GM19035 (cell line): ENCODE data around the gene UFC1.

Source experiments
- ATAC-seq: cut with Tn5 transposase; IDR thresholded peaks from one replicate; pipeline ENCODE4 v1.9.1; 2021; ENCODE audit not compliant: unreplicated experiment

UFC1 gene

DNA sequence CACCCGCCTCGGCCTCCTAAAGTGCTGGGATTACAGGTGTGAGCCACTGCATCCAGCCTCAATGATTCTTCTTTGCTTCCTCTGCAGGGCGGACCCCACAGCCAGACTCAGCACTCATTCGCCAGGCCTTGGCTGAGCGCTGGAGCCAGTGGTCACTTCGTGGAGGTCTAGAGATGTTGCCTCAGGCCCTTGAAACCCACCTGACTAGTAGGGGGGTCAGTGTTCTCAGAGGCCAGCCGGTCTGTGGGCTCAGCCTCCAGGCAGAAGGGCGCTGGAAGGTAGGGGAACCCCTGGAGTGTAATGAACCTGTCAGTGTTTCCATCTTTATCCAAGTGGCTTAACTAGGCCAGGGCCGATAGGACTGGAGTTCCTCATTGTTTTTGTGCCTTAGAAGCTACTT lies 15.1 kb downstream of the UFC1 start:
- ATAC-seq: no peak

DNA sequence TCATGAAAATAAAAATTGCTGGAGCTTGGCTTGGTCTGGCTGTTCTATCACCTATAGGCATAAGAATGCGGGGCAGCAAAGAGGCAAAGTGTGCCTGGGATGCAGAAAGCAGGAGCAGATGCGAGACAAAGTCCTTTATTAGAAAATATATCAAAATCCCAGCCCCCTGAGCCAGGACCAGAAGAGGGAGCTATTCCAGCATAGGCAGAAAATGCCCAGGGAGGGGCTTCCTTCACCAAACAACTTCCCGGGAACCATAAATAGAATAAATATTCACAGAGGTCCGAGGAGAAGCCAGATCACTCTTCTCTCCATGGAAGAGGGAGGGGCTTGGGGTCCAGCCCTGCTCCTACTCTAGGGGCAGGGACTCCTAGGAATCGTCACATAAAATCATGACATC lies 17.4 kb downstream of the UFC1 start:
- ATAC-seq: no peak

DNA sequence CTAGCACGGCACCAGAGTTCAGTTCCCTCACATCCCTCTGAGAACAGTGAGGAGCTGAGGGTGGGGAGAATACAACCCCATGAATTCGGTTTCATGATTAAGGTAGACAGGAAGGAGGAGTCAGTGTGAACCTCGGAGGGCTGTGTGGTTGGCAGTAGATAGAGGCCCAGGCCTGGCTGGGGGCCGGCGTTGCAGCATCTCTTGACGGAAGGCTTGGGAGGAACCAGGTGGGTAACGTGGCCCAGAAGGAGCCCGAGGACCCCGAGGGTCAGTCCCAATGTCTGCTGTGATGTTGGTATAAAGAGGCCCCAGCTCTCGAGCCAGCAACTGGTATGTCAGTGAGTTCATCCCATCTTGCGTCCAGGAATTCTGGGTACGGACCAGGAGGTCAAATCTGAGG lies 17.9 kb downstream of the UFC1 start:
- ATAC-seq: no peak

DNA sequence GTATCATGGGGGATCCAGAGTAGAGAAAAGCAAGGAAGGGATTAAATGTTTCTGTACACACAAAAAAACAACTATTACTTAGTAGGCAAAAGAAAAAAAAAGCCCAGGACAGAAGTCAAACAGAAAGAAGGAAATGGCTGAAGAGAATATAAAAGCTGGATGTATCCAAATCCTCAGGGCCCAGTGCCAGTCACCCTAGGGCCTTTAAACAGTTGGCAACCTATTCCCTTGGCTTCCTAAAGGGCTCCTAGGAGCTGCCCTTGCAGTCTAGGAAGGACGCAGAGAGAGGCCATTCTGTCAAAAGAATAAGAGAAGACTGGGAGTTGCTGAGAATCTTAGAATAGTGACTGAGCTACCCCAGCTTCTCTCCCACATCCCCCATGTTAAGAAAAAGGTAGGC lies 18.6 kb downstream of the UFC1 start:
- no peak for ATAC-seq

DNA sequence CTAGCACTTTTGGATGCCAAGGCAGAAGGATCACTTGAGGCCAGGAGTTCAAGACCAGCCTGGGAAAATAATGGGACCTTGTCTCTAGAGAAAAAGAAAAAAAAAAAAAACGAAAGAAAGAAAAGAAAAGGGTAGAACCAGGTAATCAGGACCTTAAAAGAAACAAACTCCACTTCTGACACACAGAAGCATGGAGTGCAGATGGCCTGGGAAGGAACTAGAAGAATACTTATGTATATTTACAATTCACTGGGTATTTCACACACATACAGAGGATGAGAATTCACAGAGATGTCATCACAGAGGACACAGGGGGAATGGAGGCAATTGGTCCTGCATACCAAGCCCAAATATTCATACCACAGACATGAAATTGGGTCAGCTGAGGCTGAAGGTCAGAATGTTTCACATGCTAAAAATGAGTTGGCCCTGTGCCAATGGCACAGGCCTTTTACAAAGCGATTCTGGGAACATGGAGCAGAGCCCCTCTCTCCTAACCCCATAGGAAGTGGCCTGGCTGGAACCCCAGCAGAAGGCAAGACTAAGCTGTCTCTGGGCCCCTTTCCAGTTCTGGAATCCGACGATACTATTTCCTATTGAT lies 19.1 kb downstream of the UFC1 start:
- ATAC-seq: no peak

DNA sequence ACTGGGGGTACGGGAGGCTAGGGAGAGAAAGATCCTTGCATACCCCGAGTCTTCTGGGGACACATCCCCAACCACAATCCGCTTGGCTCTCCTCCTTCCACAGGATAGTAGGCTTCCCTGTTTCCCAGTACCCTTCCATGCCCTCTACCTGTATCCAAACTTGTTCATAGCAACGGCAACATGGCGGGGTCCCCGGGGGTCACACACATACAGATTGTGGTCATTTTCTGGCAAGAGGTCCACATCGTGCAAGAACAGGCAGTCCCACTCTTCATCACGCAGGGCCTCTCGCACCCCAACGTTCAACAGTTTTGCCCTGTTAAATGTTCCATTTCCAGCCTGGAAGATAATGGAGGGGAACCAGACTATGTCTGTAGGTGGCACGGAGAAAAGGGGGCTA lies 19.9 kb downstream of the UFC1 start:
- no peak for ATAC-seq

DNA sequence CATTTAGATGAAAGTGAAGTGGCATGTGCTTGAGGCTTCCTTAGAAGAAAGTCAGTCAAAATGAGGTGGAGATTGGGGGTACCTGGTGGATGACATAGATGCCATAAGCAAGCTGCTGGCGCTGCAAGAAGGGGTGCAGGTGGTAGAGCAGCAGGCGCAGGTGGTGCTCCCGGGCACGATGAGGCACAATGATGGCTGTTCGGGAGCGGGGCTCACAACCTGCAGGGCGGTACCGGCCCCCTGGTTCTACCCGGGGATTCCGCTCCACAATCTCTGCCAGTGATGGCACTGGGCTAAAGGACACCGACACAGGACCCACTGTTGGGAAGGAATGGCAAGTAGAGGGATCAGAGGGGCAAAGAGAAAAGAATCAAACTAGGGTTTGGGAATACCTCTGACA lies 21.1 kb downstream of the UFC1 start:
- ATAC-seq: no peak

DNA sequence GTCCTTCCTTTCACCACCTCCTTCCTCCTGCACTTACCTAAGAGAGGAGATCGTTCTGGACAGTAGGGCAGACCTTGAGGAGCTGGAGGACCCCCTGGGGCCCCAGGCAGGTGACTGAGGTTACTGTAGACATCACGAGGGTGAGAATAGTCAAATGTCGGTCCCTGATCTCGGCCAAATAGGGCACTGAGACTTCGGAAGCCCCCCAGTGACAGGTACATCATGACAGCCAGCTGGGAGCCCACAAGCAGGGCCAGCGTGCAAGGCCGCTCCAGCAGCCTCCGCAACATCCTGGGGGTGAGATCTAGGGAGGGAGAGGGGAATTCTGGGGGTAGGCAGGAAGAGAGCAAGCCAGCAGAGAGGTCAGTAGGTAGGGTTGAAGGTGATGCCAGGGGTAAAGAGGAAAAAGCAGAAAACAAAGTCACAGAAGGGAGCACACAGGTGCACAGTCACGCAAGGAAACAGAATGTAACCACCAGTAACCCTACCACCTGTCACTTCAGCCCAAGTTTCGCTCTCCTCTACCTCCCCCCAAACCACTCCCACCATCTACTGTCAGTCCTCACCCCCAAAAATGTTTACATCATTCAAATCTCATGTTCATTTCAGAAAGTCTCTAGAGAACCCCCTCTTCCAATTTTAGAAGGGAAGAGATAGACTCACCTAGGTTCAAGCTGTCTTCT lies 22.1 kb downstream of the UFC1 start:
- ATAC-seq: no peak

DNA sequence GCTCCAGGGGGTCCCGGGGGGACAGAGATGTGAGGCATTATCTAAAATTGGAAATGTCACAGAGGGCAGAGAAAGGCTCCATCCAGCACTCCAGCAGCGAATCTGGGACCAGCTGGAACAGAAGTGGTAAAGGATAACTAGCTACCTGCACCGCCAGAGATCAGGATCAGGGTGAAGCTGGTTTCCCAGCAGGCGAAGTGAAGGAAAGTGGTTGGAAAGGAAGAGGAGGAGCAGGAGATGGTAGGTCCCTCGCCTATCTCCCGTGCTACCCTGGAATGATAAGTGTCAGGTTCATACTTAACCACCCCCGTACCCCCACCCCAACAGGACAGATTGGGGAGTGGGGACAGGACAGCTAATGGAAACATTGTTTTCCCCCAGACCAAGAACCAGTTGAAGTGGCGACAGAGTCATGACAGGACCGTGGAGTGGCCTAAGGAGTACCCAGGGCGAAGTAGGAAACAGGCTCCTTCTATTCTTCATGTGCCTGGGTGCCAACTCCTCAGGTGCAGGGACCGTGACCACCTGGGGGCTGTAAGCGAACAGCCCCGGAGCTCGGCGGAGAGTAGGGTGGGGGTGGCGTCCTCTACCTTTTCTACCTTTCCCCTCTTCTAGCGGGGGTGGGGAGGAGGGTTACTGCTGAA lies 22.8 kb downstream of the UFC1 start:
- ATAC-seq: no peak

DNA sequence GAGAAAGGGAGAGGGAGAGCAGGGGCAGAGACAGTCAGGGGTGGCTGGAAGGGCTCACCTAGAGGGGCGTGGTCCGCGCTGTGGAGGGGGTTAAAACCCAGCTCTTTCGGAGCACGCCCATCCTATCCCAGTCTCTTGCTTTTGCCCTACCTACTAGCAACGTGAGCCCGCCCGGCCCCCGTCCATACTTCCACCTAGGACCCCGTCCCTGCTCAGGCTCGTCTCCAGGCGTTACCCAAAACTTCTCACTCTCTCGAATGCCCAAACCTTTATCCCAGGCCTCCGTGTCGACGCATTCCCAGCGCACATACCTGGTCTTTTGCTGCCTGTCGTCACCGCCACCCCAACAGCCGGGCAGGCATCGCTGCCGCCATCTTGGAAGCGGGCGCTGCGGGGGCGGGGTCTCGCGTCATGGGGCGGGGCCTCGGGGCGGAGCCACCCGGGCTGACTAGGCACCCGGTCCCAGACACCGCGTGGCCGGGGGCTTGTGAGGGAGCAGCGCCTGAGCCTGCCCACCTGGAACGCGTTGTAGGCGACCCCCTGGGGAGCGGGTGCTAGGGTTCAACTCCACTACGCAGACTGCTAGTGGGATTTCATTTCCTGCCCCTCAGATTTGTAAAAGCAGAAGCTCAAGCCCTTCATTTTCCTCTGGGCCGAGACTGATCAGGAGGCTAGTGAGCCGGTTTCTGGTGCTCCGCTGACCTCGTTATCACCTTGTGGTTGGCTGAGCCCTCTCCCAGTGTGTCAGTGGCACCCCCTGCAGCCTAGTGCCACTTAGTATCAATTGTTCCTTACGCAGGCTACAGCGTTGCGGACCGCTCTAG lies 23.5 kb downstream of the UFC1 start, which contains the start of gene B4GALT3:
B4GALT3 (minus strand) TSS at position 396 of the 824 bp plus-strand sequence. CDS start 1,447 bp downstream, outside the sequence.
- peak; percentile 84 for ATAC-seq

DNA sequence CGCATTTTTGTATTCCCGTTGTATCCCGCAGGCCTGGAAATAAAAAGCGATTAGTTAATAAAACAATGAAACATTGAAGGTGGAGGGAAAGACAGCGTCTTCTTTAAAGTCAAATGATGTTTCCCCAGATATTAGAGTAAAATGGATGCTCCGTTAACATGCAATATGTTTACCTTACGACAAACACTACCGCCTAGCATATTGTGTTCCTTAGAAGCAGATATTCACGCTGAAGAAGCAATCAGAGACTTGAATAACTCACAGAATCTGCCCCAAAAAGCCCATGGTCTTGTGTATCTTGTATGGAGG lies 24.1 kb downstream of the UFC1 start:
- no peak for ATAC-seq

DNA sequence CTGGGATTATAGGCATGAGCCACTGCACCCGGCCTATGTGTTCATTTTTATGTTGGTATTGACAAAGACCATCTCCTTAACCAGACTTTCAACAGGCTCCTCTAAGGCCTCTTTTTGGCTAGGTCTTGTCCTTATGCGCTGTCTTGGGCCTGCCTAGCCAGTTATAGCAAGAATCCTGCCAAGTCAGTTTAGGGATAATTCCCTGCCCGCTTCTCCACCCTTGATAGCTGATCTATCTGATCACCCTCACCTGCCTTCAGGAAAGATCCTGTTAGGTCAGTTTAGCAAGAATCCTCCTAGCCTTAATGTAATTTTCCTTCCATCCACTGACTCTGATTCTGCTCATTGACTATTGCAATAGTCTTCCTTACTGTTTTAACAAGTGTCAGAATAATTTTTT lies 25.9 kb downstream of the UFC1 start:
- ATAC-seq: no peak

DNA sequence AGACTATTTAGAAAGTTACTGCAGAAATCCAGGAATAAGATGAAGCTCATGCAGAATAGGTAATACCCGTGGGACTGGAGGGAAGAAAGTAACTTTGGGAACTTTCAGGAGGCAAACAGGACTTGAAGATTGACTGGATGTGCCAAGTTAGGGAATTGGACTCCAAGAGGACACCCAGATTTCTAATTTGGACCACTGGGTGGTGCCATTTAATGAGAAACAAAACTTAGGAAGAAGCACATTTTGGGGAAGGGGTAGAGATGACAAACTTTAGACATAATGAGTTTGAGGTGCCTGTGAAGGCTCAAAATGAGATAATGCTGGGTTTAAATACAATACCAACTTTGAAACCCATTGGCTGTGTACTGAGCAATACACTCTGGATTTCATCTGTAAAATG lies 26.9 kb downstream of the UFC1 start:
- no peak for ATAC-seq

DNA sequence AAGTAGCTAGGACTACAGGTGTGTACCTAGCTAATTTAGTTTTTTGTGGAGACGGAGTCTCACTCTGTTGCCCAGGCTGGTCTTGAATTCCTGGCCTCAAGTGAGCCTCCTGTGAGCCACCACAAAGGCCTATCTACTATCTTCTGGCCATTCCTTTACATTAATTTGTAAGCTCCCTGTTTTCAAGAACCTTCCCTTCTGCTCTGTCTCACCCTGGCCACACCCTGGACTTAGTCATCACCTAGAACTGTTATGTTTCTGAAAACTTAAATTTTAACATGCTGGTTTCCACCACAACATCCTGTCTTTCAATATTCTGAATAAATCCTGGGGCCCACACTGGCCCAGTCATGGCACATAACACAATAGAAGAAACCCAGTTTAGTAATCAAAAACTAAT lies 28.4 kb downstream of the UFC1 start:
- ATAC-seq: no peak

DNA sequence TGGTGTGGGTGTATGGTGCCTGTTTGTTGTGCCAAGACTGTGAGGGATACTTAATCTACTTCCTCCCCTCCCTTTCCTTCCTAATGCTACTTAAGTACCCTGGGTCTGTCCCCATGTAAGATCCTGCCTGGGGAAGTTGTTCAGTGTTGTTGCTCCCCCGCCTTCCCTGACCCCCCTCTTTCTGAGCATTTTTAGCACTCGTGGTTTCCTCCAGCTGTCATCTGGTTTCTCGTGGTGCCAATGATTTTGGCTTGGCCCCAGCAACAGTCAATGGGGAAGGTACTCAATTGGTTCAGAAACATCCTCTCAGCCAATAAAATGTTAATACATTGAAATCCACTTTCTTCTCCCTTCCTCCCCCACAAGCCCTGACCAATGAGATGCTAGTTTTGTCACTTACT lies 31.5 kb downstream of the UFC1 start:
- ATAC-seq: peak; percentile 73

DNA sequence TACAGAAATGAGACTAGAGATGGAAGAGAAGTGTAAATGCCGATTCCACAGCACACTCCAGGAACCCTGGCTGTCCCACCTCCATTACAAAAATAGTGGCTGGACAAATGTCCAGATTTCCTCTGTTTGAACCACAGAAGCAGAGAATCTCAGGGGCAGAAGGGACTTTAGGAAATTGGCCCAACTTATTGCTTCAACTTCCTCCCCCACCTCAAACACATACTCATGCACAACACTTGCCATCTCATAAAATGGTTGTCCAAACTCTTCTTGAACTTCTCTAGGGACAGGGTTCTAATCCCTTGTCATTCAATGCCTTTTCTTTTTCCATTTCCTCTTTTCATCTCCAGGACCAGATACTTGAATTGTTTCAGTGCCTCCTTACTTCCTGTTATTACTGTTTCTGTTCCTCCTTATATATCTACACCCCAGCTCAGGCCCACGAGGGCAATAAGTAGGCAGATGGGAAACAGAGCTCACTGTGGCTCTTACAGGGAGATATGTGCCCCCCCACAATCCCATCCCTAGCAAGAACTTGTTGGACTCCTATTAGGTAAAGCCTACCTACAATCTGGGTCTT lies 32.0 kb downstream of the UFC1 start:
- ATAC-seq: peak; percentile 18

DNA sequence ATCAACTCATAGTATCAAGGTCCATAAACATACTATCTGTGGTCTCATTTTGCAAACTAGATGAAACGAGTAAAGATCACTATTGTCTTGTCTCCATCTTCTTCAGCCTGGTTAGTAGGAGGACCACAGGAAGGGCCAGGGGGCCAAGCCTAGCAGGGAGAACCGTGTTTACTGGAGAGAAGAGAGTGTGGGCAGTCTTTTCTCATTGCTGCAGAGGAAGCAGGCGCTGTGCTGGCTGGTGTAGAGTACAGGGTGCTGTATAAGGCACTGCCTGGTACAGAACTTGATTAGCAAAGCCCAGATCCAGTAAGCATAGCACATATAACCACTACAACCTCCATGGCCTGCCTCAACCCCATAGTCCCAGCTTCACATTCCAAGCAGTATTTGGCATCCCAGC lies 33.5 kb downstream of the UFC1 start:
- no peak for ATAC-seq

DNA sequence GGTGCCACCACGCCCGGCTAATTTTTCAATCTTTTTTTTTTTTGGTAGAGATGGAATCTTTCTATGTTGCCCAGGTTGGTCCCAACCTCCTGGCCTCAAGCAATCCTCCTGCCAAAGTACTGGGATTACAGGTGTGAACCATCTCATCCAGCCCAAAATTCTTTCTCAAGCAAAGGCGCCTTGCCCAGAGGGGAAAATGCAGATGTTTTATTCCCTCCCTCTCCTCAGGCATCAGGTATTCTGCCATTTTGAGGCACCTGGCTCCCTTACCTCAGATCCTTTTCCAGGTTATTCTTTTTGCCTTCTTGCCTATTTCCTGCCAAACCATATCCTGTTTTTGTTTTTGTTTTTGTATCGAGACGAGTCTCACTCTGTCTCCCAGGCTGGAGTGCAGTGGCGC lies 34.6 kb downstream of the UFC1 start:
- ATAC-seq: no peak

DNA sequence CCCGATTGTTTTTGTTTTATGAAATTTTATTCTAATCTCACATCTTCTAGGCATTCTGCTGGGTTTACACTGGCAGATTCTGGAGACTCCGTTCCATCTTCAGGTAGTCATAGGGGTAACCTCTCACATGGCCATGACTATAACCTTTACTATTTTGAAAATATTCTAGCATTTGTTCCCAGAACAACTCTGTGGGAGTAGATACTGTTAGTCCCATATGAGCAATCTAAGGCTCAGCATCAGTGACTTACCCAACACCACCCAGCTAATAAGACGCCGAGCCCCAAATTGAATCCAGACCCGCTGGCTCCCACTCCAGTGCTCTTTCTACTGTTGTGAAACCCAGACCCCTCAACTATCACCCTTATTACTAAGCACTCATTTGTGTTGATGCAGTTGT lies 35.3 kb downstream of the UFC1 start:
- no peak for ATAC-seq

DNA sequence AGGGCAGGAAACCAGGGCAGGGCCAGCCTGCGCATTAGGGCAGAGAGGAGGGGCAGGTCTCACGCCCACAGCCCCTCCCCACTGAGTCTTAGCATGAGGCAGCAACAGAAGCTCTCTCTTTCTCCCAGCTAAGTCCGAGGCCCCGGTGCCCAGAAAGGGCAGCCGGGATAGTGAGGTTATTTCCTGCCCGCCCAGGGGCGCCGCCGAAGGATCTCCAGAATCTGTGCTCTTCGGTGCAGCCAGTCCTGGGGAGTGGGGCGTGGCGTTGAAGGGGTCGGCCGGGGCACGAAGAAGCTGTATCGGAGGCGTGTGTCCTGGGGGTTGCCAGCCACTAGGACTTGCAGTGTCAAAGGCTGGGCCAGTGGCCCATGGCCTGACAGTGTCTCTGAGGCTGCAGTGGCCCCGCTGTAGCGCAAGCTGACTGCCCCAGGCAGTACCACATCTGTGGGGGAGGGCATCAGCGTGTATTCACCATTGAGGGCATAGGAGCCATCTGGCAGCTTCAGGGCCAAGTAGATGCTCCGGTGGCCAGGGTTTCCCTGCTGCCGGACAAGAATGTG lies 37.3 kb downstream of the UFC1 start:
- ATAC-seq: no peak

DNA sequence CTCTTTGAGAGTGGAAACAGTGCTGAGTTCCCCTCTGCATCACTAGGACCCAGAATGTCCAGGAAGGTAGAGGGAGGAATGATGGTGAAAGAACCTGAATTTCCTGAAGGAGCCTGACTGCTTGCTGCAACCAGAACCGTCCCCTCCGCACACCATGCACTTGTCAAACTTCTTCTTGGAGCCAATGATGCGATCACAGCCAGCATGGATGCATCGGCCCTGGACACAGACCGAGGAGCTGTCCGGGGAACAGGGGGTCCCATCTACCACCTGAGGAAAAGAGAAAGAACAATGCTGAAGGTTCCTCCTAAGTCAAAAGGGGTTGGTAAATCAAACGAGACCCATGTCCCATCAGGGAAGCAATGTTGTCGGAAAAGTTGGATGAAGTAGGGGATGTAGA lies 38.2 kb downstream of the UFC1 start:
- ATAC-seq: no peak
